Astrocyte of the spinal cord (primary cell): ENCODE data around the gene SLC16A10.

Source experiments
- DNase-seq: peaks from one replicate; pipeline ENCODE4 v3.0.0; 2011; ENCODE audit warnings: low read depth, low spot score
- H3K4me3 ChIP-seq: 2 replicates; pipeline ENCODE4 v1.5.1; 2011; ENCODE audit warnings: low read depth, mild to moderate bottlenecking, low read length, moderate library complexity
- in situ Hi-C: cut with HindIII; loops from 2 replicates; pipeline ENCODE4 v1.10.0; 2017; ENCODE audit warnings: low sequenced_read_pairs
- TF ChIP-seq, protein P1 (sequence below): IDR thresholded peaks from 2 replicates; pipeline ENCODE4 v1.5.1; 2012; ENCODE audit warnings: low read depth, mild to moderate bottlenecking, low read length, inconsistent platforms

SLC16A10 gene

DNA sequence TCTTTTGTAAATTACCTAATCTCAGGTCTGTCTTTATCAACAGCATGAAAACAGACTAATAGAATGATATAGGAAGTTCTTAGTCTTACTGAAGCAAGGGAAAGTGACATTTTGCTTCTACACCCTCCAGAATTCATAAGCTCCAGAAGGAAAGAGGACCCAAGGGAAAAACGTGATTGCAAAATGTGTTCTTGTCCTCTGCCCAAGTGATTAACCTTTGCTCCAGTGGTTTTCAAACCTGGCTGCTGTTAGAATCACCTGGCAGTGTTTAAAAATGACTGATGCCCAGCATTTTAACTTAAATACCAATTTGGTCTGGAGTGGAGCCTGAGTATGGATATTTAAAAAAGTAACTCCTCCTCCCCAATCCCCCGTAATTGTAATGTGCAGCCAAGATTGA is 191.4 kb downstream of the SLC16A10 start:
- H3K4me3 ChIP-seq = no peak overlapping the region
- TF ChIP-seq, protein P1, sequence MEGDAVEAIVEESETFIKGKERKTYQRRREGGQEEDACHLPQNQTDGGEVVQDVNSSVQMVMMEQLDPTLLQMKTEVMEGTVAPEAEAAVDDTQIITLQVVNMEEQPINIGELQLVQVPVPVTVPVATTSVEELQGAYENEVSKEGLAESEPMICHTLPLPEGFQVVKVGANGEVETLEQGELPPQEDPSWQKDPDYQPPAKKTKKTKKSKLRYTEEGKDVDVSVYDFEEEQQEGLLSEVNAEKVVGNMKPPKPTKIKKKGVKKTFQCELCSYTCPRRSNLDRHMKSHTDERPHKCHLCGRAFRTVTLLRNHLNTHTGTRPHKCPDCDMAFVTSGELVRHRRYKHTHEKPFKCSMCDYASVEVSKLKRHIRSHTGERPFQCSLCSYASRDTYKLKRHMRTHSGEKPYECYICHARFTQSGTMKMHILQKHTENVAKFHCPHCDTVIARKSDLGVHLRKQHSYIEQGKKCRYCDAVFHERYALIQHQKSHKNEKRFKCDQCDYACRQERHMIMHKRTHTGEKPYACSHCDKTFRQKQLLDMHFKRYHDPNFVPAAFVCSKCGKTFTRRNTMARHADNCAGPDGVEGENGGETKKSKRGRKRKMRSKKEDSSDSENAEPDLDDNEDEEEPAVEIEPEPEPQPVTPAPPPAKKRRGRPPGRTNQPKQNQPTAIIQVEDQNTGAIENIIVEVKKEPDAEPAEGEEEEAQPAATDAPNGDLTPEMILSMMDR = no peak
- DNase-seq = no peak
- in situ Hi-C loops = no loop called here

DNA sequence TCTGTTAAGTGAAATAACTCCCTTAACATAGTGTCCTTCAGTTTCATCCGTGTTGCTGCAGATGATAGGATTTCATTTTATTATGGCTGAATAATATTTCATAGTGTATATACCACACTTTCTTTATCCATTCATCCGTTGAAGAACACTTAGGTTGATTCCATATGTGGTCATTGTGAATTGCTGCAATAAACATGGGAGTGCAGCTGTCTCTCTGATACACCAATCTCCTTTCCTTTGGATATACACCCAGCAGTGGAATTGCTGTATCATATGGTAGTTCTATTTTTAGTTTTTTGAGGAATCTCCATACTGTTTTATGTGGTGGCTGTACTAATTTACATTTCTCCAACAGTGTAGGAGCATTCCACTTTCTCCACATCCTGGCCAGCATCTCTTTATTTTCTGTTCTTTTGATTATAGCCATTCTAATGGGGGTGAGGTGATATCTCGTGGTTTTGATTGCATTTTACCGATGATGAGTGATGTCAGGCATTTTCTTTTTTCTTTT is 193.2 kb downstream of the SLC16A10 start:
- TF ChIP-seq, protein P1 = no peak
- in situ Hi-C loops = no loop called here
- no peak for DNase-seq
- no peak overlapping the region for H3K4me3 ChIP-seq
